Endothelial cell of umbilical vein (primary cell): ENCODE measurements around the gene ST8SIA6. TPM values are rescaled to one million over a fixed set of nuclear protein-coding genes. Genes with fewer than 3 reads are reported as not detected.

Experiments used
- BruUV-seq: library from RNA; stranded (reverse); fragments of 400-500 nt; replicated peaks from 2 replicates; lab custom pipeline; 2021; lab: Mats Ljungman, UMichigan
- CTCF ChIA-PET: fragments of 300-600, 350-600 bp; sonication (Branson Sonifier 250); formaldehyde crosslinking; loops from one replicate; lab custom pipeline; 2021; ENCODE audit warnings: antibody characterized with exemption, inconsistent platforms; lab: Charles Lee
- POLR2A ChIA-PET: fragments of 300-600, 350-600 bp; sonication (Branson Sonifier 250); formaldehyde crosslinking; loops from one replicate; lab custom pipeline; 2021; ENCODE audit warnings: antibody characterized with exemption, inconsistent platforms; lab: Charles Lee
- DNase-seq: peaks from one replicate; pipeline ENCODE4 v3.0.0-alpha.2; 2011; ENCODE audit warnings: low read depth, low spot score
- FAIRE-seq: peaks from 2 replicates; lab custom pipeline; 2011; peaks lifted over from hg19 to GRCh38; lab: Jason Lieb, UNC
- H2AFZ ChIP-seq: 2 replicates; pipeline ENCODE4 v1.6.0; 2012; ENCODE audit warnings: low read depth, low read length, control low read depth, inconsistent platforms
- H3K27ac ChIP-seq: 2 replicates; pipeline ENCODE4 v1.5.1; 2011; ENCODE audit warnings: low read depth, mild to moderate bottlenecking, control low read depth, low read length, moderate library complexity; ENCODE audit not compliant: insufficient read depth
- H3K27me3 ChIP-seq, 2 experiments: 2 replicates each; pipeline versions ENCODE4 v1.6.0 to v1.6.1; 2011; ENCODE audit warnings: low read length in 2 of 2, mixed read lengths in 1 of 2; ENCODE audit not compliant: control insufficient read depth in 2 of 2, insufficient read depth in 2 of 2
- H3K36me3 ChIP-seq, 2 experiments: 2 replicates in 1 of 2; 3 replicates in 1 of 2; pipeline ENCODE4 v1.5.1; 2011; ENCODE audit warnings: low read length in 2 of 2, mild to moderate bottlenecking in 1 of 2, moderate library complexity in 1 of 2; ENCODE audit not compliant: control insufficient read depth in 2 of 2, insufficient read depth in 2 of 2; ENCODE audit errors: extremely low read depth in 1 of 2
- H3K4me1 ChIP-seq: 3 replicates; pipeline ENCODE4 v1.5.1; 2011; ENCODE audit warnings: mild to moderate bottlenecking, low read length; ENCODE audit not compliant: control insufficient read depth, insufficient read depth; ENCODE audit errors: extremely low read depth
- H3K4me2 ChIP-seq: 2 replicates; pipeline ENCODE4 v1.6.1; 2011; ENCODE audit warnings: low read length, control low read depth, mixed read lengths; ENCODE audit not compliant: insufficient read depth
- H3K4me3 ChIP-seq, 3 experiments: fragments of 200-600 bp in 1 of 3; sonication (generic), shearing (Covaris generic) in 1 of 3; replicated peaks in 1 of 3; 2 replicates each; pipeline ENCODE4 v1.5.1; 2011 to 2016; ENCODE audit warnings: control low read depth in 3 of 3, low read length in 3 of 3, mild to moderate bottlenecking in 2 of 3, inconsistent platforms in 1 of 3, low read depth in 1 of 3, moderate library complexity in 1 of 3; ENCODE audit not compliant: insufficient read depth in 1 of 3
- H3K79me2 ChIP-seq: 2 replicates; pipeline ENCODE4 v1.6.0; 2012; ENCODE audit warnings: low read length, inconsistent platforms; ENCODE audit not compliant: control insufficient read depth, insufficient read depth
- H3K9ac ChIP-seq: replicated peaks from 2 replicates; pipeline ENCODE3; 2011; ENCODE audit warnings: low read length, control low read depth; ENCODE audit not compliant: insufficient read depth; ENCODE audit errors: extremely low read depth
- H3K9me1 ChIP-seq: replicated peaks from 3 replicates; pipeline ENCODE4 v1.6.0; 2011; ENCODE audit warnings: mild to moderate bottlenecking, low read length; ENCODE audit not compliant: control insufficient read depth, insufficient read depth; ENCODE audit errors: extremely low read depth
- H3K9me3 ChIP-seq: replicated peaks from 2 replicates; pipeline ENCODE4 v1.5.1; 2012; ENCODE audit warnings: low read length, inconsistent platforms; ENCODE audit not compliant: control insufficient read depth, insufficient read depth
- H4K20me1 ChIP-seq: replicated peaks from 2 replicates; pipeline ENCODE3; 2011; ENCODE audit warnings: mild to moderate bottlenecking, low read length; ENCODE audit not compliant: control insufficient read depth, insufficient read depth; ENCODE audit errors: extremely low read depth
- CTCF ChIP-seq, 2 donors: IDR thresholded peaks; 1 replicate in 1 of 2; 2 replicates in 1 of 2; pipeline ENCODE4 v1.5.1; 2011; ENCODE audit warnings: low read length in 2 of 2, mild to moderate bottlenecking in 2 of 2, moderate library complexity in 2 of 2, control low read depth in 1 of 2, inconsistent platforms in 1 of 2, low read depth in 1 of 2; ENCODE audit not compliant: insufficient read depth in 1 of 2; ENCODE audit errors: extremely low read depth in 1 of 2
- EZH2 ChIP-seq: IDR thresholded peaks from 2 replicates; pipeline ENCODE4 v1.6.1; 2012; ENCODE audit warnings: borderline replicate concordance, low read depth, mild to moderate bottlenecking, moderate library complexity, low read length, inconsistent platforms; ENCODE audit not compliant: severe bottlenecking
- FOS ChIP-seq: IDR thresholded peaks from 2 replicates; pipeline ENCODE4 v1.6.1; 2011; ENCODE audit warnings: mild to moderate bottlenecking, low read length, moderate library complexity, borderline replicate concordance; ENCODE audit not compliant: insufficient read depth
- GATA2 ChIP-seq: IDR thresholded peaks from 2 replicates; pipeline ENCODE4 v1.7.0; 2011; ENCODE audit warnings: low read depth, mild to moderate bottlenecking, moderate library complexity, mixed read lengths, low read length; ENCODE audit not compliant: insufficient read length, insufficient read depth
- JUN ChIP-seq: IDR thresholded peaks from 2 replicates; pipeline ENCODE4 v1.6.1; 2011; ENCODE audit warnings: borderline replicate concordance, low read depth; ENCODE audit not compliant: insufficient read length, insufficient read depth
- MYC ChIP-seq: IDR thresholded peaks from one replicate; pipeline ENCODE4 v1.6.1; 2011; ENCODE audit warnings: mild to moderate bottlenecking, low read depth, low read length
- POLR2A ChIP-seq: IDR thresholded peaks from 2 replicates; pipeline ENCODE4 v1.6.1; 2012; ENCODE audit warnings: low read depth, mild to moderate bottlenecking, control low read depth, low read length
- POLR2AphosphoS5 ChIP-seq: IDR thresholded peaks from 2 replicates; pipeline ENCODE4 v1.6.1; 2012; ENCODE audit warnings: low read depth, mild to moderate bottlenecking, control low read depth, low read length, moderate library complexity; ENCODE audit not compliant: insufficient read depth
- dilution Hi-C: fragments of 300-500 bp; cut with MboI; formaldehyde crosslinking; loops from one replicate; pipeline ENCODE4 v1.15.0; 2019; ENCODE audit warnings: low sequenced_read_pairs; ENCODE audit not compliant: extremely low pct_ligation_motif_present
- intact Hi-C: fragments of 100-400 bp; cut with micrococcal nuclease; formaldehyde crosslinking; loops from one replicate; pipeline ENCODE4 v1.10.0; 2022
- polyA plus RNA-seq, 4 experiments: library from polyadenylated mRNA; depleted of rRNA in 3 of 4; stranded (reverse) in 3 of 4; unstranded in 1 of 4; fragments of >200 nt; gene quantifications; 2 replicates each; pipeline versions ENCODE4 v1.2.1 to v1.2.3, GENCODE V29; 2011 to 2012; ENCODE audit warnings: missing spikeins in 1 of 4
- total RNA-seq: library from RNA; stranded (reverse); gene quantifications from 2 replicates; pipeline ENCODE4 v1.2.3, GENCODE V29; 2021
- TF ChIP-seq, protein P1 (sequence below): IDR thresholded peaks from 2 replicates; pipeline ENCODE4 v1.6.1; 2011; ENCODE audit not compliant: insufficient read depth, insufficient read length

The ST8SIA6 gene
- total and polyA plus RNA-seq, 2 donors (not counting 3 experiments of a cell fraction or from before 2014, with no cell fraction given), result 0.40 to 0.51 TPM

DNA sequence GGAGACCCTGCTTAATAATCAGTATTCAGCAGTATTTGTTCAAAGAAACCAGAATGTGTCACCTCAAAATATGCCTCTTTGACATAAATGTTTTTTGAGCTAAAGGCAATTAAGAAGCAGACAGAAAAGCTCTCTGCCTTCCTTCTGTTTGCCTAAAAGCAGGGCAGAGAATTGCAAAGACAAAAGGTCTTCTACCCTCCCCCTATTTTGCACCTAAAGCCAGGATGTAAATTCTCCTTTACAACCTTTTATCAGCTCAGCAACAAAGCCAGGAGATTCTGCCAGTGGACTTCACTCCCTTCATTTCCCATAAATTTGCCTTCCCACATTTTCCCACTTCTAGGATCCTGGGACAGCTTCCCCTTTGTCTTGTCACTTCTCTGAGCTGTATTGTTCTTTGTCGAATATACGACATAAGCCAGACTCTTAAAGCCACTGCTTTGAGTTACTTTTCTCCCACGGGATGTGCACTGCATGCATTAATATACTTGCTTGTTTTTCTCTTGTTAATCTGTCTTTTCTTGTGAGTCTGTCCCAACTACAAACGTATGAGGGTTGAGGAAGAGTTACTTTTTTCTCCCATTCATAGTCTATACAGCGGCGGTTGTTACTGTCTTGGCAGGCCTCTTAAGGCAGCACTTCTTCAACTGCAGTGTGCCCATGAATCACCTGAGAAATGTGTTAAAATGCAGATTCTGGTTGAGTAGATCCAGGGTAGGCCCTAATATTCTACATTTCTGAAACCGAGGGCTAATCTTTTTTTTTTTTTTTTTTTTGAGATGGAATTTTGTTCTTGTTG lies 48.2 kb downstream of the ST8SIA6 start:
- Histone ChIP-seq H3K4me3 (no peak overlapping the region), H3K9me1 (no peaks in the 10 kb centered on the region), H3K27me3 (no peaks in the 10 kb centered on the region), H3K27ac (no peak overlapping the region), H3K36me3 (no peaks in the 10 kb centered on the region), H3K9ac (no peak overlapping the region), H3K4me1 (no peaks in the 10 kb centered on the region), H4K20me1 (no peaks in the 10 kb centered on the region), H3K4me2 (no peak overlapping the region), H3K9me3 (no peaks in the 10 kb centered on the region), H2AFZ (no peak overlapping the region), H3K79me2 (no peaks in the 10 kb centered on the region)
- dilution Hi-C loops, result no loop called here
- DNase-seq, result no peak
- intact Hi-C loops, result no loop called here
- TF ChIP-seq FOS, result no peak
- no peak for TF ChIP-seq POLR2A
- no peak for TF ChIP-seq JUN
- TF ChIP-seq CTCF (IDR thresholded peaks at IDR 0.05; ENCODE audit: extremely low read depth in 1 of 2, insufficient read depth in 1 of 2, low read depth in 1 of 2, low read length in 2 of 2), result no peak
- TF ChIP-seq, protein P1, sequence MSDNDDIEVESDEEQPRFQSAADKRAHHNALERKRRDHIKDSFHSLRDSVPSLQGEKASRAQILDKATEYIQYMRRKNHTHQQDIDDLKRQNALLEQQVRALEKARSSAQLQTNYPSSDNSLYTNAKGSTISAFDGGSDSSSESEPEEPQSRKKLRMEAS, result no peak
- TF ChIP-seq POLR2AphosphoS5, result no peak
- TF ChIP-seq EZH2, result no peak
- TF ChIP-seq GATA2, result no peak
- no peak for TF ChIP-seq MYC
- BruUV-seq, result no TSS peak
- no peak for FAIRE-seq
- CTCF ChIA-PET, result interaction anchor here (0.7 to 1.9 kb wide), 3 partner anchors 24 to 60 kb away, joined by 3 to 4 read pairs (median 4); no protein-coding TSS in a partner anchor
- POLR2A ChIA-PET, result interaction anchor here (0.5 kb wide), 1 partner anchor 19 kb away, joined by 3 read pairs; no protein-coding TSS in a partner anchor
